SK-N-SH treated with all-trans-retinoic acid at 6 μM for 48 hours (cell line): ENCODE measurements around the gene OLFML3.

Source experiments
- ISL1 ChIP-seq: fragments of 250-450 bp; sonication (Bioruptor Pico); IDR thresholded peaks from 2 replicates; pipeline ENCODE4 v2.1.2; 2022; ENCODE audit warnings: mild to moderate bottlenecking, moderate library complexity
- TCF4 ChIP-seq: fragments of 250-450 bp; sonication (Bioruptor Pico); IDR thresholded peaks from 2 replicates; pipeline ENCODE4 v1.8.0; 2021; ENCODE audit warnings: mild to moderate bottlenecking, moderate library complexity, borderline replicate concordance
- ZC3H10 ChIP-seq: fragments of 250-450 bp; sonication (Bioruptor Pico); IDR thresholded peaks from 2 replicates; pipeline ENCODE4 v1.5.1; 2021; ENCODE audit warnings: mild to moderate bottlenecking, moderate library complexity
- ZFP3 ChIP-seq: fragments of 250-450 bp; sonication (Bioruptor Pico); IDR thresholded peaks from 2 replicates; pipeline ENCODE4 v1.5.0; 2020; ENCODE audit warnings: mild to moderate bottlenecking, moderate library complexity

DNA sequence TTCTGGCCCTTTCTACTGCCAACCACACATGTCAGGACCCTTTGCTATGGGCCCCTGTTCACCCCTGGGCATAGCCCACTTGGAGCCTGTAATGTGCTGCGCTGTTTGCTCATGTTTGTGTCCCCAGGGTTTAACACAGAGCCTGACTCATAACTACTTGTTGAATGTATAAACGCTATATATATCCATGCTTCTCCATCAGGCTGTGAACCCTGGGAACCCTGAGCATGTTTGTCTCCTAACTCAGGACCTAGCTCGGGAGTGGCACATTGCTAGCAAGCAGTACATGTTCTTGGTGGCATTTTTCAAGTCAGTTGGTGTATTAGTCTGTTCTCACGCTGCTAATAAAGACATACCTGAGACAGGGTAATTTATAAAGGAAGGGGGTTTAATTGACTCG lies 8.0 kb downstream of the OLFML3 start:
- TF ChIP-seq ZFP3 (CRISPR knock-in tag) = no peak
- no peak for TF ChIP-seq ZC3H10
- no peak for TF ChIP-seq TCF4 (CRISPR knock-in tag)
- TF ChIP-seq ISL1 = no peak
